PC-3 (cell line): ENCODE measurements around the gene ASF1B.

Experiments used
- EZH2 ChIP-seq: fragments of 300-600 bp; sonication (generic); IDR thresholded peaks from one replicate; pipeline ENCODE4 v1.6.1; 2017; ENCODE audit warnings: antibody characterized with exemption, mild to moderate bottlenecking, low read length; ENCODE audit not compliant: unreplicated experiment
- TF ChIP-seq, protein P1 (sequence below): fragments of 300-600 bp; sonication (generic); conservative IDR thresholded peaks from 2 replicates; pipeline ENCODE4 v1.5.1; 2017; ENCODE audit warnings: antibody characterized with exemption, low read depth, mild to moderate bottlenecking, low read length

DNA sequence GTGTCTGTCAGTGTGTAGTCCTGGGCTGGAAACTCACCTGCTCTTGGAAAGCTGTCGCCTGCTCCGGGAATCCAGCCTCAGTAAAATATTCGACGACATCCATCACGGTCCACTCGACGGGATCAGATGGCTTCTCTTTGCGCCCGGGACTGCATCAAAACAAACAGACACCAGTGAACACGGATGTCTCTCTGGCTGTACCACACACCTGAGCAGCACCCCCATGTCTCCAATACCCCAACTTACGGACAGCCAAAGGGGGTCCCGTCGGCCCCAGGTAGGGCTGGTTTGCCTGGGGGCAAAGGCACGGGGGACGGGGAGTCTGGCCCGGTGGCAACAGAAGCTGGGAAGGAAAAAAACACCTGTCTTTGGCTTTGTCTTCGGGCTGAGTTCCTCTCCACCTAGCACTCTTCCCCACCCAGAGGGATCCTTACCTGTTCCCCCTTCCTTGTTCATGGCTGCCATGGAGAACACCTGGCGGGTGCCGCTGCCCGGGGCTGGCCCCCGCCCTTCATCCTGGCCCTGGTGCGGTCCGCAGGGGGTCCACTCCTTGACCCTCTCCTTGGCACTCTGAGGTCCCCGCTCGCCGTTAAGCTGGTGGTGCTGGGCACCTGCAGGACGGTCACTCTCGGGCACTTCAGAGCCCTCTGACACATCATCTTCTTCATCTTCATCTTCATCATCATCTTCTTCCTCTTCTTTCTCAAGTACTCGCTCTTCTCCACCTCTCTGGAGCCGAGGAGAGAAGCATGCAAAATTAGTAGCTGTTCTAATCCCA, 47.6 kb downstream of the ASF1B start:
- TF ChIP-seq, protein P1, sequence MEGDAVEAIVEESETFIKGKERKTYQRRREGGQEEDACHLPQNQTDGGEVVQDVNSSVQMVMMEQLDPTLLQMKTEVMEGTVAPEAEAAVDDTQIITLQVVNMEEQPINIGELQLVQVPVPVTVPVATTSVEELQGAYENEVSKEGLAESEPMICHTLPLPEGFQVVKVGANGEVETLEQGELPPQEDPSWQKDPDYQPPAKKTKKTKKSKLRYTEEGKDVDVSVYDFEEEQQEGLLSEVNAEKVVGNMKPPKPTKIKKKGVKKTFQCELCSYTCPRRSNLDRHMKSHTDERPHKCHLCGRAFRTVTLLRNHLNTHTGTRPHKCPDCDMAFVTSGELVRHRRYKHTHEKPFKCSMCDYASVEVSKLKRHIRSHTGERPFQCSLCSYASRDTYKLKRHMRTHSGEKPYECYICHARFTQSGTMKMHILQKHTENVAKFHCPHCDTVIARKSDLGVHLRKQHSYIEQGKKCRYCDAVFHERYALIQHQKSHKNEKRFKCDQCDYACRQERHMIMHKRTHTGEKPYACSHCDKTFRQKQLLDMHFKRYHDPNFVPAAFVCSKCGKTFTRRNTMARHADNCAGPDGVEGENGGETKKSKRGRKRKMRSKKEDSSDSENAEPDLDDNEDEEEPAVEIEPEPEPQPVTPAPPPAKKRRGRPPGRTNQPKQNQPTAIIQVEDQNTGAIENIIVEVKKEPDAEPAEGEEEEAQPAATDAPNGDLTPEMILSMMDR: no peak
- TF ChIP-seq EZH2: no peak
